Panc1 (cell line): ENCODE measurements around the gene NEK2.

Experiments
- TCF7L2 ChIP-seq: IDR thresholded peaks from 2 replicates; pipeline ENCODE4 v1.6.1; 2011; ENCODE audit warnings: mild to moderate bottlenecking, low read depth, low read length, inconsistent platforms
- TF ChIP-seq, protein P1 (sequence below), 2 experiments: IDR thresholded peaks; 2 replicates each; pipeline ENCODE4 v1.6.1; 2011 to 2012; ENCODE audit warnings: low read depth in 2 of 2, control low read depth in 1 of 2, low read length in 1 of 2, mild to moderate bottlenecking in 1 of 2, moderate library complexity in 1 of 2; ENCODE audit not compliant: insufficient read depth in 1 of 2

- no peak for TF ChIP-seq TCF7L2
- TF ChIP-seq, protein P1, sequence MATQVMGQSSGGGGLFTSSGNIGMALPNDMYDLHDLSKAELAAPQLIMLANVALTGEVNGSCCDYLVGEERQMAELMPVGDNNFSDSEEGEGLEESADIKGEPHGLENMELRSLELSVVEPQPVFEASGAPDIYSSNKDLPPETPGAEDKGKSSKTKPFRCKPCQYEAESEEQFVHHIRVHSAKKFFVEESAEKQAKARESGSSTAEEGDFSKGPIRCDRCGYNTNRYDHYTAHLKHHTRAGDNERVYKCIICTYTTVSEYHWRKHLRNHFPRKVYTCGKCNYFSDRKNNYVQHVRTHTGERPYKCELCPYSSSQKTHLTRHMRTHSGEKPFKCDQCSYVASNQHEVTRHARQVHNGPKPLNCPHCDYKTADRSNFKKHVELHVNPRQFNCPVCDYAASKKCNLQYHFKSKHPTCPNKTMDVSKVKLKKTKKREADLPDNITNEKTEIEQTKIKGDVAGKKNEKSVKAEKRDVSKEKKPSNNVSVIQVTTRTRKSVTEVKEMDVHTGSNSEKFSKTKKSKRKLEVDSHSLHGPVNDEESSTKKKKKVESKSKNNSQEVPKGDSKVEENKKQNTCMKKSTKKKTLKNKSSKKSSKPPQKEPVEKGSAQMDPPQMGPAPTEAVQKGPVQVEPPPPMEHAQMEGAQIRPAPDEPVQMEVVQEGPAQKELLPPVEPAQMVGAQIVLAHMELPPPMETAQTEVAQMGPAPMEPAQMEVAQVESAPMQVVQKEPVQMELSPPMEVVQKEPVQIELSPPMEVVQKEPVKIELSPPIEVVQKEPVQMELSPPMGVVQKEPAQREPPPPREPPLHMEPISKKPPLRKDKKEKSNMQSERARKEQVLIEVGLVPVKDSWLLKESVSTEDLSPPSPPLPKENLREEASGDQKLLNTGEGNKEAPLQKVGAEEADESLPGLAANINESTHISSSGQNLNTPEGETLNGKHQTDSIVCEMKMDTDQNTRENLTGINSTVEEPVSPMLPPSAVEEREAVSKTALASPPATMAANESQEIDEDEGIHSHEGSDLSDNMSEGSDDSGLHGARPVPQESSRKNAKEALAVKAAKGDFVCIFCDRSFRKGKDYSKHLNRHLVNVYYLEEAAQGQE (IDR thresholded peaks at IDR 0.05; ENCODE audit: insufficient read depth in 1 of 2, low read depth in 2 of 2, low read length in 1 of 2): no peak
These were observed 55.3 kb downstream of the NEK2 start for GRCh38 chr1:211620097-211620496.
